HCT116 (cell line): ENCODE measurements around the gene RUNX1.

ENCODE experiments used
- CEBPB ChIP-seq: IDR thresholded peaks from 2 replicates; pipeline ENCODE4 v1.6.1; 2012; ENCODE audit warnings: low read depth
- CTCF ChIP-seq, 3 experiments: fragments of 200-600 bp in 1 of 3; sonication (generic) in 1 of 3; IDR thresholded peaks in 2 of 3; conservative IDR thresholded peaks in 1 of 3; 2 replicates each; pipeline ENCODE4 v1.5.1; 2012 to 2017; ENCODE audit warnings: low read depth in 2 of 3, low read length in 2 of 3, antibody characterized with exemption in 1 of 3, borderline replicate concordance in 1 of 3, control low read depth in 1 of 3, mild to moderate bottlenecking in 1 of 3, mixed read lengths in 1 of 3, mixed run types in 1 of 3, moderate library complexity in 1 of 3; ENCODE audit not compliant: insufficient read depth in 1 of 3
- EZH2 ChIP-seq: fragments of 200-600 bp; sonication (generic); IDR thresholded peaks from 2 replicates; pipeline ENCODE4 v1.6.1; 2017; ENCODE audit warnings: antibody characterized with exemption, mixed run types
- EZH2phosphoT487 ChIP-seq: fragments of 200-600 bp; IDR thresholded peaks from 2 replicates; pipeline ENCODE4 v1.6.1; 2018; ENCODE audit warnings: antibody characterized with exemption, borderline replicate concordance
- POLR2A ChIP-seq: IDR thresholded peaks from 2 replicates; pipeline ENCODE4 v1.7.0; 2011; ENCODE audit warnings: borderline replicate concordance; ENCODE audit not compliant: insufficient read depth, insufficient read length; ENCODE audit errors: extremely low read depth
- POLR2AphosphoS5 ChIP-seq: IDR thresholded peaks from 2 replicates; pipeline ENCODE4 v1.6.1; 2011; ENCODE audit warnings: mild to moderate bottlenecking, low read depth, low read length, moderate library complexity
- REST ChIP-seq: IDR thresholded peaks from 2 replicates; pipeline ENCODE4 v1.6.1; 2012; ENCODE audit warnings: low read depth
- YY1 ChIP-seq: IDR thresholded peaks from 2 replicates; pipeline ENCODE4 v1.6.1; 2011; ENCODE audit warnings: low read length, low read depth, moderate library complexity, mild to moderate bottlenecking; ENCODE audit not compliant: insufficient replicate concordance; ENCODE audit errors: extremely low read depth
- ZBTB33 ChIP-seq: IDR thresholded peaks from 2 replicates; pipeline ENCODE4 v1.6.1; 2011; ENCODE audit warnings: mild to moderate bottlenecking, low read length, moderate library complexity; ENCODE audit not compliant: insufficient replicate concordance; ENCODE audit errors: extremely low read depth

GRCh38 chr21:34788879-34789278 lies 260.2 kb downstream of the RUNX1 start:
- TF ChIP-seq EZH2 (no peak), CEBPB (no peak), YY1 (no peak), POLR2A (no peak), CTCF (IDR thresholded peaks at IDR 0.05 in 2 of 3, conservative IDR thresholded peaks at IDR 0.05 in 1 of 3; ENCODE audit: borderline replicate concordance in 1 of 3, insufficient read depth in 1 of 3, low read depth in 2 of 3, low read length in 2 of 3) (no peak), ZBTB33 (no peak), REST (no peak), EZH2phosphoT487 (no peak), POLR2AphosphoS5 (no peak)
